Inflammatory macrophage treated with lipopolysaccharide for 4 hours (primary cell): ENCODE measurements around the gene ZFPM1.

ENCODE experiments used
- DNase-seq: peaks from one replicate; pipeline ENCODE4 v3.0.0-alpha.2; 2020

Gene ZFPM1

GRCh38 chr16:88435437-88436355 is 17.4 kb upstream of the ZFPM1 start:
- DNase-seq, result no peak

GRCh38 chr16:88436796-88437195 is 16.3 kb upstream of the ZFPM1 start:
- DNase-seq, result no peak

- DNase-seq, result peak; percentile 23
Measured at GRCh38 chr16:88437367-88437964, 15.6 kb upstream of the ZFPM1 start.

- no peak for DNase-seq
Measured at GRCh38 chr16:88438084-88438870, 14.8 kb upstream of the ZFPM1 start.

GRCh38 chr16:88439016-88439415 is 14.1 kb upstream of the ZFPM1 start:
- DNase-seq, result no peak

GRCh38 chr16:88439706-88440105 is 13.4 kb upstream of the ZFPM1 start:
- DNase-seq, result no peak

GRCh38 chr16:88440111-88440510 is 13.0 kb upstream of the ZFPM1 start:
- no peak for DNase-seq

- no peak for DNase-seq
Measured at GRCh38 chr16:88440686-88441405, 12.2 kb upstream of the ZFPM1 start.

GRCh38 chr16:88441460-88441859 is 11.6 kb upstream of the ZFPM1 start:
- DNase-seq, result no peak

GRCh38 chr16:88442383-88442726 is 10.7 kb upstream of the ZFPM1 start:
- DNase-seq, result no peak

GRCh38 chr16:88442727-88443576 is 10.1 kb upstream of the ZFPM1 start:
- DNase-seq, result peak; percentile 58

- DNase-seq, result no peak
Measured at GRCh38 chr16:88444826-88445582, 8.1 kb upstream of the ZFPM1 start.

- no peak for DNase-seq
Measured at GRCh38 chr16:88445583-88445960, 7.5 kb upstream of the ZFPM1 start.

- no peak for DNase-seq
Measured at GRCh38 chr16:88446061-88446460, 7.0 kb upstream of the ZFPM1 start.

GRCh38 chr16:88446736-88447135 is 6.3 kb upstream of the ZFPM1 start:
- no peak for DNase-seq

GRCh38 chr16:88447881-88448280 is 5.2 kb upstream of the ZFPM1 start:
- no peak for DNase-seq

GRCh38 chr16:88448461-88449266 is 4.4 kb upstream of the ZFPM1 start:
- peak; percentile 20 for DNase-seq

- DNase-seq, result no peak
Measured at GRCh38 chr16:88449267-88449561, 3.9 kb upstream of the ZFPM1 start.

- DNase-seq, result no peak
Measured at GRCh38 chr16:88451586-88452481, 1.2 kb upstream of the ZFPM1 start.
